ENCODE measurements around the gene AGR2. TPM values are rescaled to one million over a fixed set of nuclear protein-coding genes. Genes with fewer than 3 reads are reported as not detected.

The AGR2 gene
- total RNA-seq, 1 donor from 2014 or later = not detected

GRCh38 chr7:16794986-16795385 lies 9.8 kb downstream of the AGR2 start:
- intact Hi-C loops (cut with DNase I) = no loop called here
- TF ChIP-seq, protein P1, sequence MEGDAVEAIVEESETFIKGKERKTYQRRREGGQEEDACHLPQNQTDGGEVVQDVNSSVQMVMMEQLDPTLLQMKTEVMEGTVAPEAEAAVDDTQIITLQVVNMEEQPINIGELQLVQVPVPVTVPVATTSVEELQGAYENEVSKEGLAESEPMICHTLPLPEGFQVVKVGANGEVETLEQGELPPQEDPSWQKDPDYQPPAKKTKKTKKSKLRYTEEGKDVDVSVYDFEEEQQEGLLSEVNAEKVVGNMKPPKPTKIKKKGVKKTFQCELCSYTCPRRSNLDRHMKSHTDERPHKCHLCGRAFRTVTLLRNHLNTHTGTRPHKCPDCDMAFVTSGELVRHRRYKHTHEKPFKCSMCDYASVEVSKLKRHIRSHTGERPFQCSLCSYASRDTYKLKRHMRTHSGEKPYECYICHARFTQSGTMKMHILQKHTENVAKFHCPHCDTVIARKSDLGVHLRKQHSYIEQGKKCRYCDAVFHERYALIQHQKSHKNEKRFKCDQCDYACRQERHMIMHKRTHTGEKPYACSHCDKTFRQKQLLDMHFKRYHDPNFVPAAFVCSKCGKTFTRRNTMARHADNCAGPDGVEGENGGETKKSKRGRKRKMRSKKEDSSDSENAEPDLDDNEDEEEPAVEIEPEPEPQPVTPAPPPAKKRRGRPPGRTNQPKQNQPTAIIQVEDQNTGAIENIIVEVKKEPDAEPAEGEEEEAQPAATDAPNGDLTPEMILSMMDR (IDR thresholded peaks at IDR 0.05) = no peak
- no peaks in the 10 kb centered on the region for H3K27me3 ChIP-seq
- H3K4me3 ChIP-seq = no peak overlapping the region
- H3K36me3 ChIP-seq = no peaks in the 10 kb centered on the region
- H3K4me1 ChIP-seq = no peaks in the 10 kb centered on the region
- H3K9me3 ChIP-seq = no peaks in the 10 kb centered on the region
- no peak overlapping the region for H3K27ac ChIP-seq
- DNase-seq (ENCODE audit: low spot score in 2 of 2) = no peak

GRCh38 chr7:16791905-16792698 lies 12.7 kb downstream of the AGR2 start:
- TF ChIP-seq, protein P1 (IDR thresholded peaks at IDR 0.05) = no peak
- Histone ChIP-seq H3K27me3 (no peaks in the 10 kb centered on the region), H3K4me3 (no peak overlapping the region), H3K27ac (no peak overlapping the region), H3K4me1 (no peaks in the 10 kb centered on the region), H3K36me3 (no peaks in the 10 kb centered on the region), H3K9me3 (no peaks in the 10 kb centered on the region)
- intact Hi-C loops (cut with DNase I) = no loop called here
- DNase-seq (ENCODE audit: low spot score in 2 of 2) = no peak

- Histone ChIP-seq H3K27ac (no peak overlapping the region), H3K4me3 (no peak overlapping the region), H3K27me3 (no peaks in the 10 kb centered on the region), H3K4me1 (no peaks in the 10 kb centered on the region), H3K36me3 (no peaks in the 10 kb centered on the region), H3K9me3 (no peaks in the 10 kb centered on the region)
- DNase-seq (ENCODE audit: low spot score in 2 of 2) = no peak
- intact Hi-C loops (cut with DNase I) = no loop called here
- TF ChIP-seq, protein P1 (IDR thresholded peaks at IDR 0.05) = no peak
These were observed 13.7 kb downstream of the AGR2 start for GRCh38 chr7:16791071-16791470.

DNA sequence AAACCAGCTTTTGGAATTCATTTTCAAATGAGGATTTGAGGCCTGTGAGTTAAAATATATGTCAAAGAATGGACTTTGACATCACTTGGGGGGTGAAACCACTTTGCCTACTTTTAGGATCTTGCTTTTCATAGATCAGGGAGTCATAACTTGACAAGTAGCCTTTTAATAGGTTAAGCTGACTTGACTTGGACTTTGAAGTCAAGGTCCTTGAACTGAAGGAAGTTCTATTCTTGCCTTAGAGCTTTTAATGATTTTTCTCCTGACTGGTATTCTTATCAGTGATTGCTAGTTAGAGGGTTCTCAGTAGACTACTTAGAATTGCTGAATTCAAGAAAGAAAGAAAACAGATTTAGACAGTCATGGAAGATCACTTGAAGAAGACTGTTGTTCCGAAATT lies 17.7 kb downstream of the AGR2 start:
- intact Hi-C loops (cut with DNase I) = no loop called here
- Histone ChIP-seq H3K36me3 (no peaks in the 10 kb centered on the region), H3K9me3 (no peaks in the 10 kb centered on the region), H3K27ac (no peak overlapping the region), H3K4me3 (no peak overlapping the region), H3K4me1 (no peaks in the 10 kb centered on the region), H3K27me3 (no peaks in the 10 kb centered on the region)
- no peak for DNase-seq (ENCODE audit: low spot score in 2 of 2)
- TF ChIP-seq, protein P1 (IDR thresholded peaks at IDR 0.05) = no peak

GRCh38 chr7:16786257-16786656 lies 18.5 kb downstream of the AGR2 start:
- Histone ChIP-seq H3K36me3 (no peaks in the 10 kb centered on the region), H3K4me1 (no peaks in the 10 kb centered on the region), H3K27me3 (no peaks in the 10 kb centered on the region), H3K27ac (no peak overlapping the region), H3K9me3 (no peaks in the 10 kb centered on the region), H3K4me3 (no peak overlapping the region)
- intact Hi-C loops (cut with DNase I) = no loop called here
- no peak for DNase-seq (ENCODE audit: low spot score in 2 of 2)
- TF ChIP-seq, protein P1 (IDR thresholded peaks at IDR 0.05) = no peak

Measured in ascending aorta (tissue), 2 donors.